GM23338 (cell line): ENCODE measurements around the gene SGCD. TPM values are rescaled to one million over a fixed set of nuclear protein-coding genes. Genes with fewer than 3 reads are reported as not detected.

ENCODE experiments used
- CREB1 ChIP-seq: fragments of 250-450 bp; sonication (Bioruptor Pico); IDR thresholded peaks from 2 replicates; pipeline ENCODE4 v1.5.0; 2020; ENCODE audit warnings: low read depth, mild to moderate bottlenecking, moderate library complexity
- EZH2 ChIP-seq: fragments of 200-600 bp; sonication (generic); IDR thresholded peaks from one replicate; pipeline ENCODE4 v1.8.0; 2017; ENCODE audit warnings: antibody characterized with exemption, mild to moderate bottlenecking, low read depth; ENCODE audit not compliant: unreplicated experiment
- EZH2phosphoT487 ChIP-seq: fragments of 200-600 bp; sonication (generic); IDR thresholded peaks from one replicate; pipeline ENCODE4 v1.8.1; 2018; ENCODE audit warnings: antibody characterized with exemption; ENCODE audit not compliant: unreplicated experiment
- JUNB ChIP-seq: IDR thresholded peaks from one replicate; pipeline ENCODE4 v1.6.1; 2016; ENCODE audit warnings: antibody characterized with exemption; ENCODE audit not compliant: unreplicated experiment
- NANOG ChIP-seq: IDR thresholded peaks from 2 replicates; pipeline ENCODE4 v1.6.1; 2016; ENCODE audit warnings: antibody characterized with exemption, borderline replicate concordance
- POLR2AphosphoS5 ChIP-seq: IDR thresholded peaks from 2 replicates; pipeline ENCODE4 v1.6.1; 2016; ENCODE audit warnings: antibody characterized with exemption, low read depth
- STAT1 ChIP-seq: IDR thresholded peaks from one replicate; pipeline ENCODE4 v1.6.1; 2016; ENCODE audit warnings: antibody characterized with exemption; ENCODE audit not compliant: unreplicated experiment
- ZNF114 ChIP-seq: fragments of 250-450 bp; sonication (Bioruptor Pico); IDR thresholded peaks from 2 replicates; pipeline ENCODE4 v1.5.0; 2020; ENCODE audit warnings: mild to moderate bottlenecking, moderate library complexity
- ZNF331 ChIP-seq: fragments of 250-450 bp; sonication (Bioruptor Pico); IDR thresholded peaks from 2 replicates; pipeline ENCODE4 v1.5.0; 2020; ENCODE audit warnings: low read depth, mild to moderate bottlenecking, moderate library complexity
- polyA plus RNA-seq: library from polyadenylated mRNA; unstranded; fragments of >200 nt; fragmentation: Nextera tagmentation; extraction: Ambion mirVana; gene quantifications from 2 replicates; pipeline ENCODE4 v1.2.1, GENCODE V29; 2016
- total RNA-seq: library from RNA; depleted of rRNA; stranded (reverse); fragments of >200 nt; shearing (Covaris generic); gene quantifications from 2 replicates; pipeline ENCODE4 v1.2.3, GENCODE V29; 2014
- TF ChIP-seq, protein P1 (sequence below): fragments of 250-450 bp; sonication (Bioruptor Pico); IDR thresholded peaks from 2 replicates; pipeline ENCODE4 v1.5.0; 2020; ENCODE audit warnings: mild to moderate bottlenecking, moderate library complexity
- TF ChIP-seq, protein P2 (sequence below): IDR thresholded peaks from one replicate; pipeline ENCODE4 v1.6.1; 2018; ENCODE audit warnings: antibody characterized with exemption; ENCODE audit not compliant: unreplicated experiment
- TF ChIP-seq, protein P3 (sequence below), 2 experiments: fragments of 200-600 bp in 1 of 2; sonication (generic) in 1 of 2; conservative IDR thresholded peaks; 2 replicates each; pipeline versions ENCODE4 v1.5.1 to v1.6.1; 2016 to 2017; ENCODE audit warnings: antibody characterized with exemption in 2 of 2, low read depth in 2 of 2, mild to moderate bottlenecking in 2 of 2, moderate library complexity in 1 of 2

Gene SGCD
- total and polyA plus RNA-seq, 2 experiments from 2014 or later = 0.03 to 0.05 TPM

DNA sequence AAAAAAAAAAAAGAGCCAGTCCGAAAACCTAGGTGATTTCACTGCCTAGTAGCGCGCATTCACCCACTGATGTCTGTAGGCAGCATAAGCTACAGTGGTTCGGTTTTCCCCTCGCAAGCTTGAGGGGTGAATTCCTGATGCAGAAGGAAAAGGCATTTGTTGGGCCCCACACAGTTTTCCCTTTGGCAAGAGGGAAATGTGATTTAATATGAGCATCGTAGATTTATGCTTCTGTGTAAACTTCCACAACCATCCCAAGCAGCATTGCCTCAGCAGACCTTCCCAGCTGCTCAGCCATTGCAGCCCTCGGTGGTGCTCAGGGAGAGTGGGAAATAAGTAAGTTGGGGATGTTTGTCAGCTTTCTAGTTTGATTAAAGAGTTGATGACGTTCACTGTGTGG lies 291.6 kb downstream of the SGCD start (continued):
- TF ChIP-seq, protein P1, sequence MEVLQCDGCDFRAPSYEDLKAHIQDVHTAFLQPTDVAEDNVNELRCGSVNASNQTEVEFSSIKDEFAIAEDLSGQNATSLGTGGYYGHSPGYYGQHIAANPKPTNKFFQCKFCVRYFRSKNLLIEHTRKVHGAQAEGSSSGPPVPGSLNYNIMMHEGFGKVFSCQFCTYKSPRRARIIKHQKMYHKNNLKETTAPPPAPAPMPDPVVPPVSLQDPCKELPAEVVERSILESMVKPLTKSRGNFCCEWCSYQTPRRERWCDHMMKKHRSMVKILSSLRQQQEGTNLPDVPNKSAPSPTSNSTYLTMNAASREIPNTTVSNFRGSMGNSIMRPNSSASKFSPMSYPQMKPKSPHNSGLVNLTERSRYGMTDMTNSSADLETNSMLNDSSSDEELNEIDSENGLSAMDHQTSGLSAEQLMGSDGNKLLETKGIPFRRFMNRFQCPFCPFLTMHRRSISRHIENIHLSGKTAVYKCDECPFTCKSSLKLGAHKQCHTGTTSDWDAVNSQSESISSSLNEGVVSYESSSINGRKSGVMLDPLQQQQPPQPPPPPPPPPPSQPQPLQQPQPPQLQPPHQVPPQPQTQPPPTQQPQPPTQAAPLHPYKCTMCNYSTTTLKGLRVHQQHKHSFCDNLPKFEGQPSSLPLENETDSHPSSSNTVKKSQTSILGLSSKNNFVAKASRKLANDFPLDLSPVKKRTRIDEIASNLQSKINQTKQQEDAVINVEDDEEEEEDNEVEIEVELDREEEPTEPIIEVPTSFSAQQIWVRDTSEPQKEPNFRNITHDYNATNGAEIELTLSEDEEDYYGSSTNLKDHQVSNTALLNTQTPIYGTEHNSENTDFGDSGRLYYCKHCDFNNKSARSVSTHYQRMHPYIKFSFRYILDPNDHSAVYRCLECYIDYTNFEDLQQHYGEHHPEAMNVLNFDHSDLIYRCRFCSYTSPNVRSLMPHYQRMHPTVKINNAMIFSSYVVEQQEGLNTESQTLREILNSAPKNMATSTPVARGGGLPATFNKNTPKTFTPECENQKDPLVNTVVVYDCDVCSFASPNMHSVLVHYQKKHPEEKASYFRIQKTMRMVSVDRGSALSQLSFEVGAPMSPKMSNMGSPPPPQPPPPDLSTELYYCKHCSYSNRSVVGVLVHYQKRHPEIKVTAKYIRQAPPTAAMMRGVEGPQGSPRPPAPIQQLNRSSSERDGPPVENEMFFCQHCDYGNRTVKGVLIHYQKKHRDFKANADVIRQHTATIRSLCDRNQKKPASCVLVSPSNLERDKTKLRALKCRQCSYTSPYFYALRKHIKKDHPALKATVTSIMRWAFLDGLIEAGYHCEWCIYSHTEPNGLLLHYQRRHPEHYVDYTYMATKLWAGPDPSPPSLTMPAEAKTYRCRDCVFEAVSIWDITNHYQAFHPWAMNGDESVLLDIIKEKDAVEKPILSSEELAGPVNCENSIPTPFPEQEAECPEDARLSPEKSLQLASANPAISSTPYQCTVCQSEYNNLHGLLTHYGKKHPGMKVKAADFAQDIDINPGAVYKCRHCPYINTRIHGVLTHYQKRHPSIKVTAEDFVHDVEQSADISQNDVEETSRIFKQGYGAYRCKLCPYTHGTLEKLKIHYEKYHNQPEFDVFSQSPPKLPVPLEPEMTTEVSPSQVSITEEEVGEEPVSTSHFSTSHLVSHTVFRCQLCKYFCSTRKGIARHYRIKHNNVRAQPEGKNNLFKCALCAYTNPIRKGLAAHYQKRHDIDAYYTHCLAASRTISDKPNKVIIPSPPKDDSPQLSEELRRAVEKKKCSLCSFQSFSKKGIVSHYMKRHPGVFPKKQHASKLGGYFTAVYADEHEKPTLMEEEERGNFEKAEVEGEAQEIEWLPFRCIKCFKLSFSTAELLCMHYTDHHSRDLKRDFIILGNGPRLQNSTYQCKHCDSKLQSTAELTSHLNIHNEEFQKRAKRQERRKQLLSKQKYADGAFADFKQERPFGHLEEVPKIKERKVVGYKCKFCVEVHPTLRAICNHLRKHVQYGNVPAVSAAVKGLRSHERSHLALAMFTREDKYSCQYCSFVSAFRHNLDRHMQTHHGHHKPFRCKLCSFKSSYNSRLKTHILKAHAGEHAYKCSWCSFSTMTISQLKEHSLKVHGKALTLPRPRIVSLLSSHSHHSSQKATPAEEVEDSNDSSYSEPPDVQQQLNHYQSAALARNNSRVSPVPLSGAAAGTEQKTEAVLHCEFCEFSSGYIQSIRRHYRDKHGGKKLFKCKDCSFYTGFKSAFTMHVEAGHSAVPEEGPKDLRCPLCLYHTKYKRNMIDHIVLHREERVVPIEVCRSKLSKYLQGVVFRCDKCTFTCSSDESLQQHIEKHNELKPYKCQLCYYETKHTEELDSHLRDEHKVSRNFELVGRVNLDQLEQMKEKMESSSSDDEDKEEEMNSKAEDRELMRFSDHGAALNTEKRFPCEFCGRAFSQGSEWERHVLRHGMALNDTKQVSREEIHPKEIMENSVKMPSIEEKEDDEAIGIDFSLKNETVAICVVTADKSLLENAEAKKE (CRISPR knock-in tag) = no peak
- TF ChIP-seq EZH2phosphoT487 = no peak
- TF ChIP-seq ZNF331 (CRISPR knock-in tag) = no peak
- TF ChIP-seq NANOG = no peak
- TF ChIP-seq STAT1 = no peak
- TF ChIP-seq, protein P2, sequence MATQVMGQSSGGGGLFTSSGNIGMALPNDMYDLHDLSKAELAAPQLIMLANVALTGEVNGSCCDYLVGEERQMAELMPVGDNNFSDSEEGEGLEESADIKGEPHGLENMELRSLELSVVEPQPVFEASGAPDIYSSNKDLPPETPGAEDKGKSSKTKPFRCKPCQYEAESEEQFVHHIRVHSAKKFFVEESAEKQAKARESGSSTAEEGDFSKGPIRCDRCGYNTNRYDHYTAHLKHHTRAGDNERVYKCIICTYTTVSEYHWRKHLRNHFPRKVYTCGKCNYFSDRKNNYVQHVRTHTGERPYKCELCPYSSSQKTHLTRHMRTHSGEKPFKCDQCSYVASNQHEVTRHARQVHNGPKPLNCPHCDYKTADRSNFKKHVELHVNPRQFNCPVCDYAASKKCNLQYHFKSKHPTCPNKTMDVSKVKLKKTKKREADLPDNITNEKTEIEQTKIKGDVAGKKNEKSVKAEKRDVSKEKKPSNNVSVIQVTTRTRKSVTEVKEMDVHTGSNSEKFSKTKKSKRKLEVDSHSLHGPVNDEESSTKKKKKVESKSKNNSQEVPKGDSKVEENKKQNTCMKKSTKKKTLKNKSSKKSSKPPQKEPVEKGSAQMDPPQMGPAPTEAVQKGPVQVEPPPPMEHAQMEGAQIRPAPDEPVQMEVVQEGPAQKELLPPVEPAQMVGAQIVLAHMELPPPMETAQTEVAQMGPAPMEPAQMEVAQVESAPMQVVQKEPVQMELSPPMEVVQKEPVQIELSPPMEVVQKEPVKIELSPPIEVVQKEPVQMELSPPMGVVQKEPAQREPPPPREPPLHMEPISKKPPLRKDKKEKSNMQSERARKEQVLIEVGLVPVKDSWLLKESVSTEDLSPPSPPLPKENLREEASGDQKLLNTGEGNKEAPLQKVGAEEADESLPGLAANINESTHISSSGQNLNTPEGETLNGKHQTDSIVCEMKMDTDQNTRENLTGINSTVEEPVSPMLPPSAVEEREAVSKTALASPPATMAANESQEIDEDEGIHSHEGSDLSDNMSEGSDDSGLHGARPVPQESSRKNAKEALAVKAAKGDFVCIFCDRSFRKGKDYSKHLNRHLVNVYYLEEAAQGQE = no peak
- no peak for TF ChIP-seq ZNF114
- no peak for TF ChIP-seq EZH2
- TF ChIP-seq JUNB = no peak
- TF ChIP-seq POLR2AphosphoS5 = no peak
- TF ChIP-seq, protein P3, sequence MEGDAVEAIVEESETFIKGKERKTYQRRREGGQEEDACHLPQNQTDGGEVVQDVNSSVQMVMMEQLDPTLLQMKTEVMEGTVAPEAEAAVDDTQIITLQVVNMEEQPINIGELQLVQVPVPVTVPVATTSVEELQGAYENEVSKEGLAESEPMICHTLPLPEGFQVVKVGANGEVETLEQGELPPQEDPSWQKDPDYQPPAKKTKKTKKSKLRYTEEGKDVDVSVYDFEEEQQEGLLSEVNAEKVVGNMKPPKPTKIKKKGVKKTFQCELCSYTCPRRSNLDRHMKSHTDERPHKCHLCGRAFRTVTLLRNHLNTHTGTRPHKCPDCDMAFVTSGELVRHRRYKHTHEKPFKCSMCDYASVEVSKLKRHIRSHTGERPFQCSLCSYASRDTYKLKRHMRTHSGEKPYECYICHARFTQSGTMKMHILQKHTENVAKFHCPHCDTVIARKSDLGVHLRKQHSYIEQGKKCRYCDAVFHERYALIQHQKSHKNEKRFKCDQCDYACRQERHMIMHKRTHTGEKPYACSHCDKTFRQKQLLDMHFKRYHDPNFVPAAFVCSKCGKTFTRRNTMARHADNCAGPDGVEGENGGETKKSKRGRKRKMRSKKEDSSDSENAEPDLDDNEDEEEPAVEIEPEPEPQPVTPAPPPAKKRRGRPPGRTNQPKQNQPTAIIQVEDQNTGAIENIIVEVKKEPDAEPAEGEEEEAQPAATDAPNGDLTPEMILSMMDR (conservative IDR thresholded peaks at IDR 0.05; ENCODE audit: low read depth in 2 of 2) = no peak
- TF ChIP-seq CREB1 (CRISPR knock-in tag) = no peak
